HEK293 (cell line): ENCODE results near the gene NUDT21.

Source experiments
- CTCF ChIA-PET: fragments of 350-600 bp; formaldehyde crosslinking; extraction: SDS; loops from one replicate; lab custom pipeline; 2021; ENCODE audit warnings: antibody characterized with exemption; lab: Yijun Ruan, JAX
- POLR2A ChIA-PET: fragments of 300-600 bp; formaldehyde crosslinking; extraction: SDS; loops from one replicate; lab custom pipeline; 2020; ENCODE audit warnings: antibody characterized with exemption, inconsistent platforms; lab: Yijun Ruan, JAX
- H3K27ac ChIP-seq: fragments of 200-500 bp; sonication (Bioruptor generic); 2 replicates; pipeline ENCODE4 v1.5.1; 2014; ENCODE audit warnings: low read depth, low read length, control low read depth, inconsistent platforms; ENCODE audit errors: extremely low read depth
- H3K36me3 ChIP-seq, 2 experiments: fragments of 200-500 bp in 1 of 2; sonication (Bioruptor generic) in 1 of 2; 1 replicate in 1 of 2; 2 replicates in 1 of 2; pipeline ENCODE4 v1.5.1; 2014 to 2017; ENCODE audit warnings: inconsistent platforms in 2 of 2, low read length in 2 of 2; ENCODE audit not compliant: control insufficient read depth in 2 of 2, insufficient read depth in 1 of 2
- H3K4me1 ChIP-seq: fragments of 200-500 bp; sonication (Bioruptor generic); 2 replicates; pipeline ENCODE4 v1.5.1; 2014; ENCODE audit warnings: mild to moderate bottlenecking, low read length, inconsistent platforms; ENCODE audit not compliant: control insufficient read depth, insufficient read depth
- H3K4me3 ChIP-seq: 2 replicates; pipeline ENCODE4 v1.5.1; 2011; ENCODE audit warnings: low read depth, mild to moderate bottlenecking, control low read depth, low read length, moderate library complexity
- H3K9me3 ChIP-seq: fragments of 200-500 bp; sonication (Bioruptor generic); 2 replicates; pipeline ENCODE4 v1.5.1; 2014; ENCODE audit warnings: low read depth, low read length, inconsistent platforms; ENCODE audit not compliant: control insufficient read depth, insufficient read depth
- FEZF1 ChIP-seq: fragments of 450-650 bp; formaldehyde crosslinking; IDR thresholded peaks from 2 replicates; pipeline ENCODE4 v1.5.1; 2016; ENCODE audit warnings: missing biosample characterization, missing genetic modification characterization
- HOXD13 ChIP-seq: sonication (generic); formaldehyde crosslinking; IDR thresholded peaks from 2 replicates; pipeline ENCODE4 v1.8.0; 2022; ENCODE audit warnings: missing genetic modification reagents, borderline replicate concordance
- KLF1 ChIP-seq: fragments of 450-650 bp; formaldehyde crosslinking; IDR thresholded peaks from 2 replicates; pipeline ENCODE4 v1.5.1; 2016; ENCODE audit warnings: missing biosample characterization, missing genetic modification characterization
- KLF16 ChIP-seq: fragments of 450-650 bp; formaldehyde crosslinking; IDR thresholded peaks from 2 replicates; pipeline ENCODE4 v1.5.1; 2017; ENCODE audit warnings: missing biosample characterization, missing genetic modification characterization
- KLF17 ChIP-seq: fragments of 450-650 bp; formaldehyde crosslinking; IDR thresholded peaks from 2 replicates; pipeline ENCODE4 v1.5.1; 2016; ENCODE audit warnings: missing biosample characterization, missing genetic modification characterization
- SCRT1 ChIP-seq: fragments of 450-650 bp; formaldehyde crosslinking; IDR thresholded peaks from 2 replicates; pipeline ENCODE4 v1.5.1; 2016; ENCODE audit warnings: missing biosample characterization, missing genetic modification characterization, borderline replicate concordance
- TRIM28 ChIP-seq: IDR thresholded peaks from 2 replicates; pipeline ENCODE4 v1.6.1; 2011; ENCODE audit warnings: low read length, control low read depth, borderline replicate concordance
- ZBTB8A ChIP-seq: fragments of 450-650 bp; formaldehyde crosslinking; IDR thresholded peaks from 2 replicates; pipeline ENCODE4 v1.5.1; 2016; ENCODE audit warnings: missing biosample characterization, missing genetic modification characterization
- ZFHX2 ChIP-seq: fragments of 450-650 bp; formaldehyde crosslinking; conservative IDR thresholded peaks from 2 replicates; pipeline ENCODE4 v1.5.1; 2016; ENCODE audit warnings: missing biosample characterization, missing genetic modification characterization
- ZNF133 ChIP-seq: fragments of 450-650 bp; formaldehyde crosslinking; IDR thresholded peaks from 2 replicates; pipeline ENCODE4 v1.5.1; 2016; ENCODE audit warnings: missing biosample characterization, missing genetic modification characterization
- ZNF148 ChIP-seq: fragments of 450-650 bp; formaldehyde crosslinking; IDR thresholded peaks from 2 replicates; pipeline ENCODE4 v1.5.0; 2017; ENCODE audit warnings: missing biosample characterization, missing genetic modification characterization, borderline replicate concordance
- ZNF513 ChIP-seq: fragments of 450-650 bp; IDR thresholded peaks from 2 replicates; pipeline ENCODE4 v1.5.1; 2018; ENCODE audit warnings: missing biosample characterization, missing genetic modification characterization
- ZNF544 ChIP-seq: fragments of 450-650 bp; formaldehyde crosslinking; IDR thresholded peaks from 2 replicates; pipeline ENCODE4 v1.5.0; 2017; ENCODE audit warnings: missing biosample characterization, missing genetic modification characterization
- ZNF555 ChIP-seq: fragments of 450-650 bp; formaldehyde crosslinking; conservative IDR thresholded peaks from 2 replicates; pipeline ENCODE4 v1.5.1; 2017; ENCODE audit warnings: missing biosample characterization, mild to moderate bottlenecking, missing genetic modification characterization, inconsistent platforms
- ZNF571 ChIP-seq: fragments of 450-650 bp; formaldehyde crosslinking; IDR thresholded peaks from 2 replicates; pipeline ENCODE4 v1.5.0; 2017; ENCODE audit warnings: missing biosample characterization, missing genetic modification characterization
- ZNF596 ChIP-seq: fragments of 450-650 bp; IDR thresholded peaks from 2 replicates; pipeline ENCODE4 v1.5.0; 2018; ENCODE audit warnings: missing biosample characterization, mild to moderate bottlenecking, missing genetic modification characterization, moderate library complexity
- ZNF658 ChIP-seq: fragments of 450-650 bp; formaldehyde crosslinking; IDR thresholded peaks from 2 replicates; pipeline ENCODE4; 2016; ENCODE audit warnings: missing biosample characterization, missing genetic modification characterization
- ZNF707 ChIP-seq: fragments of 450-650 bp; formaldehyde crosslinking; IDR thresholded peaks from 2 replicates; pipeline ENCODE4 v1.5.1; 2016; ENCODE audit warnings: missing biosample characterization, missing genetic modification characterization
- ZNF776 ChIP-seq: fragments of 450-650 bp; formaldehyde crosslinking; IDR thresholded peaks from 2 replicates; pipeline ENCODE4 v1.5.0; 2017; ENCODE audit warnings: missing biosample characterization, missing genetic modification characterization, borderline replicate concordance
- ZNF777 ChIP-seq: fragments of 450-650 bp; formaldehyde crosslinking; IDR thresholded peaks from 2 replicates; pipeline ENCODE4 v1.5.1; 2017; ENCODE audit warnings: missing biosample characterization, missing genetic modification characterization, borderline replicate concordance
- ZNF830 ChIP-seq: fragments of 450-650 bp; IDR thresholded peaks from 2 replicates; pipeline ENCODE4 v1.5.0; 2018; ENCODE audit warnings: missing biosample characterization, missing genetic modification characterization, low read depth, mild to moderate bottlenecking, moderate library complexity
- ZXDB ChIP-seq: fragments of 450-650 bp; formaldehyde crosslinking; IDR thresholded peaks from 2 replicates; pipeline ENCODE4 v1.5.1; 2016; ENCODE audit warnings: missing biosample characterization, missing genetic modification characterization

Gene NUDT21

GRCh38 chr16:56400458-56400857, 50.7 kb downstream of the NUDT21 start:
- POLR2A ChIA-PET = interaction anchor here (0.9 kb wide), 1 partner anchor 51 kb away, joined by 4 read pairs; the partner anchor contains the start of genes NUDT21 and OGFOD1
- Histone ChIP-seq H3K4me3 (no peak overlapping the region), H3K36me3 (peaks cover 23 to 68% of the 10 kb centered on the region in 2 experiments; a peak in 2 of 3 replicates), H3K27ac (no peak overlapping the region), H3K9me3 (no peaks in the 10 kb centered on the region), H3K4me1 (no peaks in the 10 kb centered on the region)
- TF ChIP-seq ZNF596 (no peak), KLF1 (tag by site-specific recombination) (no peak), FEZF1 (tag by site-specific recombination) (no peak), ZNF776 (tag by site-specific recombination) (no peak), ZNF544 (no peak), SCRT1 (no peak), ZBTB8A (tag by site-specific recombination) (no peak), ZNF513 (tag by site-specific recombination) (no peak), HOXD13 (no peak), ZNF777 (tag by site-specific recombination) (no peak), TRIM28 (no peak), ZNF707 (no peak), KLF17 (tag by site-specific recombination) (no peak), ZNF658 (tag by site-specific recombination) (no peak), ZNF148 (tag by site-specific recombination) (no peak), ZFHX2 (tag by site-specific recombination) (no peak), ZNF133 (no peak), ZNF830 (tag by site-specific recombination) (no peak), ZXDB (tag by site-specific recombination) (no peak)
- CTCF ChIA-PET = interaction anchor here (0.9 to 1.5 kb wide), 3 partner anchors 10 to 39 kb away, joined by 4 to 8 read pairs (median 5); no protein-coding TSS in a partner anchor

GRCh38 chr16:56399486-56399885, 51.6 kb downstream of the NUDT21 start:
- CTCF ChIA-PET = no interaction called here
- TF ChIP-seq ZNF555 = no peak
- no peak for TF ChIP-seq KLF16 (tag by site-specific recombination)
- no peak for TF ChIP-seq ZNF571 (tag by site-specific recombination)
- Histone ChIP-seq H3K4me3 (no peak overlapping the region), H3K9me3 (no peaks in the 10 kb centered on the region), H3K27ac (no peak overlapping the region), H3K4me1 (no peaks in the 10 kb centered on the region), H3K36me3 (peaks cover 23 to 58% of the 10 kb centered on the region in 2 experiments; a peak in 2 of 3 replicates)
- POLR2A ChIA-PET = interaction anchor here (0.7 kb wide), 1 partner anchor 197 kb away, joined by 3 read pairs; no protein-coding TSS in a partner anchor
